ENCODE data around the gene ANKRD31.

DNA sequence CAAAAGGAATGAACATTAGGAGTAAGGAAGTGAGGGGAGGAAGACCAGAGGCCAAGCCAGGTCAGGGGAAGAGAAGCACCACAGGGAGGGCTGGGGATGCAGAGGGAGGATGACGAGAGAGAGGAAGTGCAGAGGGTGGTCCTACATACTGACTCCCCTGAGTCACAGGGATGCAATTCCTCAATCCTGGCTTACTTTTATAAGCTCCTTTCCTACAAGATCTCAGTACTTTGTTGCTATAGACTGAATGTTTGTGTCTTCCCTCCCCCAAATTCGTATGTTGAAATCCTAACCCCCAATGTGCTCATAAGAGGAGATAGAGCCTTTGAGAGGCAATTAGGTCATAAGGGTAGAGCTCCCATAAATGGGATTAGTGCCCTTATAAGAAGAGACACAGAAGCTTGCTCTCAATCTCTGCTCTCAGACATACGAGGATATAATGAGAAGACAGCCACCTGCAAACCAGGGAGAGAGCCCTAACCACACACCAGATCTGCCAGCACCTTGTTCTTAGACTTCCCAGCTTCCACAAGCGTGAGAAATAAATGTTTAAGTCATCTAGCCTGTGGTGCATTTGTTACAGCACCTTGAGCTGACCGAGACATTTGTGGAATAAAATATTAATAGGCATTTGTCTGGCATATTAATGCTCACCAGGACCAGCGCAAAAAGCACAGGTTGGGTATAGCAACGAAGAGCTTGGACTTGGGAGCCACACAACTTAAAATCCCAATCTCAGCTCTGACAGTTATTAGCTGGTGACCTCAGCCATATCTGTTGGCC, 217.7 kb downstream of the ANKRD31 start:
- TF ChIP-seq POLR2AphosphoS5 (IDR thresholded peaks at IDR 0.05; ENCODE audit: low read depth, low read length) (no peak), REST (IDR thresholded peaks at IDR 0.05; ENCODE audit: insufficient read depth in 1 of 2, low read depth in 2 of 2, low read length in 2 of 2) (no peak), SIN3A (IDR thresholded peaks at IDR 0.05; ENCODE audit: borderline replicate concordance, insufficient read depth, low read length) (no peak), TAF1 (IDR thresholded peaks at IDR 0.05; ENCODE audit: borderline replicate concordance, insufficient read depth, low read length) (no peak)
